Stimulated activated CD8-positive, alpha-beta memory T cell treated with anti-CD3 and anti-CD28 coated beads, Interleukin-4, amount 100 ng/mL, for 48 hours (primary cell): ENCODE measurements around the gene CCL21.

Experiments
- DNase-seq: peaks from one replicate; pipeline ENCODE4 v3.0.0-alpha.2; 2020

Gene CCL21

GRCh38 chr9:34665381-34666250, 44.3 kb downstream of the CCL21 start:
- DNase-seq: peak; percentile 93

- DNase-seq: no peak
Measured at GRCh38 chr9:34665067-34665380, 44.9 kb downstream of the CCL21 start.

GRCh38 chr9:34664281-34665066, 45.5 kb downstream of the CCL21 start:
- DNase-seq: peak; percentile 89

GRCh38 chr9:34663303-34663605, 46.7 kb downstream of the CCL21 start:
- no peak for DNase-seq

GRCh38 chr9:34662526-34663302, 47.2 kb downstream of the CCL21 start, which contains the start of gene CCL27:
TSS of gene CCL27 (minus strand) at chr9:34662657. CDS start at chr9:34662633, 24 bp downstream.
- no peak for DNase-seq

- no peak for DNase-seq
Measured at GRCh38 chr9:34659592-34660253, 50.2 kb downstream of the CCL21 start.
